Ammon's horn (tissue), 1 donor: Measurements from ENCODE around the gene SERPINB5.

Source experiments
- DNase-seq: peaks from one replicate; pipeline ENCODE4 v3.0.0-alpha.2; 2016; ENCODE audit warnings: low spot score

SERPINB5 gene

GRCh38 chr18:63468575-63468974, 8.2 kb upstream of the SERPINB5 start:
- no peak for DNase-seq

DNA sequence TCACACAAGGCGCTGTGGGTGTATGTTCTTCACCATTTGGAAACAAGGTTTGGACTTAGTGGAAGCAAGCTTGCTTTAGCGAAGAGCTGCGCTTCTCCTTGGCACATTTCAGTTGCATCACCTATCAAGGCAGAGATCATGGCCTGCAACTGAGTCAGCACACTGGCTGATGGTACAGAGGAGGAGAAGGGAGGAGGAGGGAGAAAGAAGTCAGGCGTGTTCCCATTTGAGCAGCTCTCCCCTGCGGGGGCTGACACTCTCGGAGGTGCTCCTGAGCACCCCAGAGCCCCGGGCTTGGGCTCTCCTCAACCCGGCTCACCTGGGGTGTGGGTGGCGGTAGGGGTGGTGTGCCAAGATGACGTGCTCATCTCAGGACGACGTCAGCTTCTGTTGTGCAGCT, 6.0 kb upstream of the SERPINB5 start:
- no peak for DNase-seq

DNA sequence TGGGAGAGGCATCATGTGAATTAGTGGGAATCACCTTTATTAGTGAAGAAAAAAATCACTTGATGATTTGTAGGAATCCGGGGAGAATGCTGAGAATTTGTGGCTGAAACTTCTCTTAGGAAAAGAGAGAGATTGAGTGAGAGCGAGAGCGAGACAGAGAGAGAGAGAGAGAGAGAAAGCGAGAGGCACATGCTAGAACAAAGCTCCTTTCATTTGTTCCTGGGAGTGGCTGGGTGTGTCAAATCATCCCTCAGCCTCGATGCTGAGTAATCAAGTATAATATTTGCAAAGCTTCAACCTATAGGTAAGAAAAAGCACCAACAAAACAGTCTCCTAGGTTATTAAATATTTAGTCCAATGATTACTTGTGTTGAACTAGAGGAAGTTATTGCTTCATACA, 4.4 kb upstream of the SERPINB5 start:
- DNase-seq, result no peak

- no peak for DNase-seq
Observed at GRCh38 chr18:63477200-63477599, 442 bp downstream of the SERPINB5 start.

DNA sequence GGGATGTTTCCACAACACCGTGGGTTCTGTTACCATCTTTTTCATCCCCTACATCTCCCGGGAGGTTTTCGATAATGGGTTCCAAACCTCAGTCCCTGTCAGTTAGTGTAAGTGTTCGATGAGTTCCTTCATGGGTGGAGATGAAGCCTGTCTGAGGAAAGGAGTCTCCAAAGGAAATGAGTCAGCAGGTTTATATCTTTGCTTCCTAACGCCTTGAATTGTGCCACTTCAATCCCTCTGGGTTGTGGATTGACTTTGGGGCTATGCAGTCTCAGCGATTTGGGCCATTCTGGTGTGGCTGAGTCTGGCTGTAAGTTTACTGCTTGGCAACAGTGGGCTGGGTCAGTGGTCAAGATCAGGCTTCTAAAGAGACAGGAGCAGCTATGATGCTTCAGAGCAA, 1.2 kb downstream of the SERPINB5 start:
- no peak for DNase-seq

DNA sequence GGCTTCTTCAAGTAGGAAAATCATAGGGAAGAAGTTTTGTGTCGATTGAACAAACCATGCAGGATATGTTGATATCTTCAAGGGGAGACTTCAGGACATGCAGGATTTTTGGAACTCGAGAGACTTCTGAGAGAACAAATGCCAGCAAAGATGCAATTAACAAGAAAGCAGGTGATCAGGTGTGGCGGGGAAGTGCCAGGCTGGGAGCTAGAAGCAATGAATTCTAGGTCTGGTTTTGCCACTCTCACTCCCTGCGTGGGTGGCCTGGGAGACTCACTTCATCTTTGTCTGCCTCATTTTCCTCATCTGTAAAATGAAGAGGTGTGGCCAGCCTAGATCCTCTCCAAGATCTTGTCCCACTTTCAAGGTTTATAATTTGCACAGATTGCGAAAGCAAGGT, 3.1 kb downstream of the SERPINB5 start:
- no peak for DNase-seq

DNA sequence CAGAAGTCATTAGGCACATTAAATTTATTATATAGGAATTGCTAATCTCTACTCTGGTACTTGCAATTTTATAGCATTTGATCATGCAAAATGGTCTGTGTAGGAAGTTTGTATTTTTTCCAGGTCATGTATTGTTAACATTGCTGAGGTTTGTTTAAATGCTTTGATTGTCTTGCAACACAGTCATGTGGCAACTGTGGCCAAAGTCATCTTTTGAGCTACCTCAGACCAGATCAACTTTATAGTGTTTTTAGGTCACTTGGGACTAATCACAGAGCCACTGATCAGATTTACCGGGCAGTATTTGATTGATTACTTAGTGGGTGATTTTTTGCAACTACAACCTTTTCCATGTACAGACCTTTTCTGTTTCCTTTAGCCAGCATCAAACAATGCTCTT, 3.7 kb downstream of the SERPINB5 start:
- no peak for DNase-seq

DNA sequence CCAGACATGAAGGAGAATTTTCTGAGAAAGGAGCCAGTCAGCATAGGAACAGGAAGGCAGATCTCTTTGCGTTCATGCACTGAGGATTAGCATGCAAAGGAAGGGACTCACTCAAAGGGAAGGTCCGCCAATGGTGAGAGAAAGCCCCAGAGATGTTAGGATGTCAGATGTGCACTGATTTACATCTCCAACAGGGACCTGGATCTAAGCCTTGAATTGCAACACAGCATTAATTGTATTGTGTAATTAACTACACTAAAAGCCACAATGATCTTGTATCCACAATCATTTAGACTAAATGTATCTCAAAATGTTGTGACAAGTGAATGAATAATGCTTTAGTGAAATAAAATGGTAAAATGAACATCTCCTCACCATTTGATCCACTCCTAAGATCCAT, 4.2 kb downstream of the SERPINB5 start:
- no peak for DNase-seq

DNA sequence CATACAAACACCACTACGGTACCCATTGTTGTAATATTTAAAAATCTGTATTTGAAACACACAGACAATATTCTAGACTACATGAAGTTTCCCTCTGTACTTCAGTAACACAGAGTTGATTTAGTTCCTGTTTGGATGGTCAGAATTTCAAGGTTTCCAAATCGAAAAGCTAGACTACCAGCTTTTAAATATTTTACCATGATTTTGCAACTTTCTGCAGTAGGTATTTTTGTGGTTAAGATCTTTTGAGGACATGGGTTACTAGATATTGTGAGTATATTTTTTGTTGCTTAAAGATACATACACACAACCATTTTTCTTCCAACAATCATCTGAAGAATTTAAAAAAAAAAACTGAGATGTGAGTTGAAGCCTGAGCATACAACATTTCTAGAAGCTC, 10.9 kb downstream of the SERPINB5 start:
- no peak for DNase-seq

- DNase-seq, result no peak
Observed at GRCh38 chr18:63488160-63488559, 11.4 kb downstream of the SERPINB5 start.

DNA sequence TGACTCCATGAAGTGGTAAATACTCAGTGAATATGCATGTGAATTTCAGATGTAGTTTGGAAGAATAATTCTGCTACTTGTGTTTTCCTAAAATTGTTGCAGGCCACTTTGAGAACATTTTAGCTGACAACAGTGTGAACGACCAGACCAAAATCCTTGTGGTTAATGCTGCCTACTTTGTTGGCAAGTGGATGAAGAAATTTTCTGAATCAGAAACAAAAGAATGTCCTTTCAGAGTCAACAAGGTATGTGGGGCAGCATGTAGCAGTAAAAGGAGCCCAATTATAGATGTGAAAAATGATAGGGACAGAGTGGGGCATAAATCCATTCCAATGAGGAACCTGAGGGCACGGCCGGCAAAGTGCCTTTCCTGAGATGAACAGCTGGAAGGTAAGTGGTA, 16.1 kb downstream of the SERPINB5 start:
- DNase-seq, result no peak

GRCh38 chr18:63495675-63496074, 18.9 kb downstream of the SERPINB5 start:
- no peak for DNase-seq

GRCh38 chr18:63505566-63506335, 29.0 kb downstream of the SERPINB5 start:
- DNase-seq, result no peak

GRCh38 chr18:63506336-63506646, 29.5 kb downstream of the SERPINB5 start:
- DNase-seq, result no peak

DNA sequence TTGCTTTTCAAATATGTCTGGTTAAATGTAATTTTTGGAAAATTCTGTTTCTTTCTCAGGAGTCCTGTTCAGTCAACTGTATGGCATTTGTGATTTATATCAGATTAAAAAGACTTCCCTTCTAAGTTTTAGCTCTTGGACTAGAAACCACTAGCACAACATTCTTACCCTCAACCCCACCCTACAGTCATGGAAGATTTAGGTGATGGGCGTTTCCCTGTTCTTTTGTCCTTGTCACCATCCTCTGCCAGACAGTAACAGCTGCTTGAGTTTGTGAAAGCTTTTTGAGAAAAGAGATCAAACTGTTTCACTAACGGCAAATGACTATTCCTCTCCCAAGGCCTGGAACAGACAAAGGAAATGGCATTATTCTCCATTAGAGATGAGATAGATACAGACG, 31.8 kb downstream of the SERPINB5 start:
- no peak for DNase-seq

DNA sequence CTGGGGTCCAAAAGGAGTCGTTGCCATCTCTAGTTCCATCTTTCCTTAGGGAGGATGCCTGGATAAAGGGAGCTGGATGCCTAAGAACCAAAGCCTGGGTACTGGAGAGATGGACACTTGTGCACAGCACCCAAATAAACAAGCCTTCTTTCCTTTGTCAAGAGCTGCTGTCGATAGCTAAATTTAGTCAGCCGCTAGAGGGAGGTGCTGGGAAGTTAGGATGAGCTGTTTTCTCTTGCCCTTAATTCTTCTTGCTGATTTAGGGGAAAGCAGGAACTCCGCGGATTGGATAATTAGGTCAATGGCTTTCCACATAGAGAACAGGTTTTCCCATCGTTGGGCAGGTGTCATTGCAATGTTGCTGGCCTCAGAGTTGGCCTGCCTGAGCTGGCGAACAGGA, 34.5 kb downstream of the SERPINB5 start:
- DNase-seq, result peak; percentile 38

DNA sequence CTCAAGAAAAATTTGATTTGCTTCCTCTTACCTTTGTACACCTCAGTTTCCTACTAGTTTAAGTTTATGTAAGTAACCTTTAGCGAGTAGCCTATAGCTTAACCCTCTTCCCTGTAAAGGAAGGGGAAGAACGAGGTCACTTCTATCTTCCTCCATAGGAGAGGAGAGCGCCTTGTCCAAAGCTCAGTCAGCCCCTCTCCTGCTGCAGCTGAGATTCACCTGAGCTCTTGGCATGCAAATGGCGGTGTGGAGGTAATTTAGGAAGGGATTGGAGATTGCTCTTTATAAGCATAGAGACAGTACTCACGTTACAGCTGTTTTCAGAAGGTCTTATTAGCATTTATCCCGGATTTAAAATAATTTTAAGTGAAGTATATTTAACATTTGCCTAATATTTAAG, 37.6 kb downstream of the SERPINB5 start:
- DNase-seq, result no peak

GRCh38 chr18:63514888-63515678, 38.3 kb downstream of the SERPINB5 start:
- no peak for DNase-seq

- DNase-seq, result no peak
Observed at GRCh38 chr18:63515801-63516200, 39.0 kb downstream of the SERPINB5 start.

GRCh38 chr18:63518178-63519012, 41.6 kb downstream of the SERPINB5 start:
- DNase-seq, result peak; percentile 91

DNA sequence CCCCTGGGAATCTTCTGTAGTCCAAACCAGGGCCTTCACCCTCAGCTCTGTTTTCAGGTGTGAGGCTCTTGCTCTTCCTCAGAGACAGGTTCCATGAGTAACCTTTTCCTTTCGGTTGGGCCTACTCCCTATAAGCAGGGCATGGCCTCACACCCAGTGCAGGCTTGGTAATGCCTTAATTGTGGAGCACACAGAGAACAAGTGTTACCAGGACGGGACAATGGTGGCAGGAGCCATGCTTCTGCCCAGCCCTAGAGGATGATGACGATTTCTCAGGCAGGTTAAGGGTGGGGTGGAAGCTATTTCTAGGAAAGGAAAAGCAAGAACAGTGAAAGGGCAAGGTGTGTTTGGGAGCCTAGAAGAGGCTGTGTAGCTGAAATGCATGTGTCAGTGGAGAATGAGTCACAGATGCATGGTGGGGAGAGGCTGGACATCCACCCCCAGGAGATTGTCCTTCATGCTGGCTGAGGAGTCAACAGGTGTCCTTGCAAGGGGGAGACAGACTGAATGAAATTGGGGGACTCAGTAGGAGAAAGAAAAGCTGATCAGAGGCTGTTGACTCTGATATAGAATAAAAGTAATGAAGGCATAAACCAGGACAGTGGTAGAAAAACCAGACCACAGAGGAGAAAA, 43.4 kb downstream of the SERPINB5 start:
- no peak for DNase-seq

GRCh38 chr18:63523660-63524059, 46.9 kb downstream of the SERPINB5 start:
- no peak for DNase-seq
